HFF-Myc (cell line): ENCODE results near the gene VIM.

ENCODE experiments used
- DNase-seq: peaks from one replicate; pipeline ENCODE4 v3.0.0-alpha.2; 2011; ENCODE audit warnings: low read depth; ENCODE audit errors: extremely low read depth
- H3K4me3 ChIP-seq: replicated peaks from 2 replicates; pipeline ENCODE4 v1.5.1; 2011; ENCODE audit warnings: low read depth, mild to moderate bottlenecking, control low read depth, low read length
- CTCF ChIP-seq: IDR thresholded peaks from 2 replicates; pipeline ENCODE4 v1.5.1; 2012; ENCODE audit warnings: mild to moderate bottlenecking, low read depth, low read length, control low read depth; ENCODE audit errors: missing control alignments

VIM gene

DNA sequence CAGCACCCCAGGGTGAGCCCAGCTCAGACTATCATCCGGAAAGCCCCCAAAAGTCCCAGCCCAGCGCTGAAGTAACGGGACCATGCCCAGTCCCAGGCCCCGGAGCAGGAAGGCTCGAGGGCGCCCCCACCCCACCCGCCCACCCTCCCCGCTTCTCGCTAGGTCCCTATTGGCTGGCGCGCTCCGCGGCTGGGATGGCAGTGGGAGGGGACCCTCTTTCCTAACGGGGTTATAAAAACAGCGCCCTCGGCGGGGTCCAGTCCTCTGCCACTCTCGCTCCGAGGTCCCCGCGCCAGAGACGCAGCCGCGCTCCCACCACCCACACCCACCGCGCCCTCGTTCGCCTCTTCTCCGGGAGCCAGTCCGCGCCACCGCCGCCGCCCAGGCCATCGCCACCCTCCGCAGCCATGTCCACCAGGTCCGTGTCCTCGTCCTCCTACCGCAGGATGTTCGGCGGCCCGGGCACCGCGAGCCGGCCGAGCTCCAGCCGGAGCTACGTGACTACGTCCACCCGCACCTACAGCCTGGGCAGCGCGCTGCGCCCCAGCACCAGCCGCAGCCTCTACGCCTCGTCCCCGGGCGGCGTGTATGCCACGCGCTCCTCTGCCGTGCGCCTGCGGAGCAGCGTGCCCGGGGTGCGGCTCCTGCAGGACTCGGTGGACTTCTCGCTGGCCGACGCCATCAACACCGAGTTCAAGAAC, 1.1 kb downstream of the VIM start:
- no peak for TF ChIP-seq CTCF
- DNase-seq, result no peak
- peak overlapping the region; percentile 99 for H3K4me3 ChIP-seq

DNA sequence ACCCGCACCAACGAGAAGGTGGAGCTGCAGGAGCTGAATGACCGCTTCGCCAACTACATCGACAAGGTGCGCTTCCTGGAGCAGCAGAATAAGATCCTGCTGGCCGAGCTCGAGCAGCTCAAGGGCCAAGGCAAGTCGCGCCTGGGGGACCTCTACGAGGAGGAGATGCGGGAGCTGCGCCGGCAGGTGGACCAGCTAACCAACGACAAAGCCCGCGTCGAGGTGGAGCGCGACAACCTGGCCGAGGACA, 1.6 kb downstream of the VIM start:
- H3K4me3 ChIP-seq, result peak overlapping the region; percentile 99
- DNase-seq, result no peak
- TF ChIP-seq CTCF, result no peak

DNA sequence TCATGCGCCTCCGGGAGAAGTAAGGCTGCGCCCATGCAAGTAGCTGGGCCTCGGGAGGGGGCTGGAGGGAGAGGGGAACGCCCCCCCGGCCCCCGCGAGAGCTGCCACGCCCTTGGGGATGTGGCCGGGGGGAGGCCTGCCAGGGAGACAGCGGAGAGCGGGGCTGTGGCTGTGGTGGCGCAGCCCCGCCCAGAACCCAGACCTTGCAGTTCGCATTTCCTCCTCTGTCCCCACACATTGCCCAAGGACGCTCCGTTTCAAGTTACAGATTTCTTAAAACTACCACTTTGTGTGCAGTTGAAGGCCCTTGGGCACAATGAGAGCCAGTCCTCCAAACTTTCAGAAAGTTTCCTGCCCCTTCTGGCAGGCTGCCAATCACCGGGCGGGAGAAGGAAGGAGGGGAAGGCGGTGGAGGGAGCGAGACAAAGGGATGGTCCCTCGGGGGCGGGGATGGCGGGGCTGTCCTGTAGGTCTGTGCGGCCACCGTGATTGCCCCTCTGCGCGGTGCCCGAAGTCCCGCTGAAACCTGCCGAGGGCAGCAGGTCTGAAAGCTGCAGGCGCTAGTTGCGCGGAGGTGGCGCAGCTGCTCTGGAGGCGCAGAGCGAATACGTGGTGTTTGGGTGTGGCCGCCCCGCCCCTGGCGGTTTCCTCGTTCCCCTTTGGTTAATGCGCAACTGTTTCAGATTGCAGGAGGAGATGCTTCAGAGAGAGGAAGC, 2.1 kb downstream of the VIM start:
- H3K4me3 ChIP-seq, result peak overlapping the region; percentile 99
- no peak for TF ChIP-seq CTCF
- no peak for DNase-seq

- peak overlapping the region; percentile 99 for H3K4me3 ChIP-seq
- DNase-seq, result no peak
- no peak for TF ChIP-seq CTCF
Observed at GRCh38 chr10:17231788-17232187, 3.7 kb downstream of the VIM start.

DNA sequence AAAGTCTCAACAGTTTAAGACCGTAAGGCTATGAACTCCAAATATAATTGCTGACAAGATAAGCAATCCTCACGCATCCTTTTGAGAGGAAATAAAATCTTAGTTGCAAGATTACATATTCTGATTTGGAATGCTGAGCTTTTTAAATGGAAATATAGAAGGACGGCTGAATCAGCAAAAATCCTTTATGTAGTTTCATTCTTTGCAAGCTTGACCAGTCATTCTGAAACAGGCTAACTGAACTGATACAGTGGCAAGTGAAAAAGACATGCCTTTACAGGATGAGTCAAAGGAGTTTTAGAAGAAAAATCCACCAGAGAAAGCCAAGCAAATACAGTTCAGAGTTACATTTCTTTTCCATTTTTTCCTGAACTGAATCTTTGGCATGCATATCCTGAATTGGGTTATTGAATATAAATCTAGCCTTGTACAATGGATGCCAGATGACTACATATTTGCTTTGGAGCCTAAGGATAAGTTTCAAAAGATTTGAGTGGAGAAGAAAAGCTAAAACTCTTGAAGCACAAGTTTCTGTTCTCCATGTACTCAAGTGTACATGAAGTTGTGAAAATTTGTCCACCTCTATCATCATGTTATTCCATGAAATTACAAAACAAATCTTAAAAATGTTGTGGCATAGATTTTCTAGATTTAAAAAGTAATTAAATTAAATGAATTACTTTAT, 4.4 kb downstream of the VIM start:
- no peak for TF ChIP-seq CTCF
- no peak for DNase-seq
- H3K4me3 ChIP-seq, result peak overlapping the region; percentile 99

GRCh38 chr10:17233286-17233991, 5.4 kb downstream of the VIM start:
- H3K4me3 ChIP-seq, result peak overlapping the region; percentile 99
- TF ChIP-seq CTCF, result no peak
- no peak for DNase-seq
